ENCODE measurements around the gene SDR39U1.

DNA sequence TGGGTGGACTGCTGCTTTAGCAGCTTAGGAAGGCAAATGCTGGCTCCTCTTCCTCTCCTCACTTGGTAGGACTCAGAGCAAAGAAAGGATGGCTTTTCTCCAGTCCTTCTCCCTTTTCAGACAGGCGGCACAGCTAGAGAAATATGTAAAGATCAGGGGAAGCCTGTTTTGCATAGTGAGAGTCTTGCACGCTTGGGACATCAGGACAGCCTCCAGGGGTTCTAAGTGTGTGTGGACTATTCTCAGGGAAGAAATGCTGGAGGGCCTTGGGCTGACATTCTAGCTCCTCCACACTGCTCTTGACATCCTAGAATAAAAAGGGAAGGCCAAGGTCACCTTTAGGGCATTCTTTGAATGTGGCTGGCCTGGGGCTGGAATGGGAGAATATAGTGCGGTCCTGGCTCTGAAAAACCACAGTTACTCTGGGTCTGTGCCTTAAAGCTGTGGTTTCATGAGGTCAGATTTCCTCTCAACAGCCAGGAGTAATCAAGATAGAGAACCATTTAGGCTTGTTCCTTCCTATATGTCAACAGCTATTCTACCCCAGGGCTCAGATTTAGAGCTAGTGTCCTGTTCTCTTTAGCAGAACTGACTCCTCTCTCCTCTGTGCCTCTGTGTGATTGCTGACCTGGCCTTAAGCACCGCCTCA lies 41.2 kb upstream of the SDR39U1 start:
- TF ChIP-seq, protein P1, sequence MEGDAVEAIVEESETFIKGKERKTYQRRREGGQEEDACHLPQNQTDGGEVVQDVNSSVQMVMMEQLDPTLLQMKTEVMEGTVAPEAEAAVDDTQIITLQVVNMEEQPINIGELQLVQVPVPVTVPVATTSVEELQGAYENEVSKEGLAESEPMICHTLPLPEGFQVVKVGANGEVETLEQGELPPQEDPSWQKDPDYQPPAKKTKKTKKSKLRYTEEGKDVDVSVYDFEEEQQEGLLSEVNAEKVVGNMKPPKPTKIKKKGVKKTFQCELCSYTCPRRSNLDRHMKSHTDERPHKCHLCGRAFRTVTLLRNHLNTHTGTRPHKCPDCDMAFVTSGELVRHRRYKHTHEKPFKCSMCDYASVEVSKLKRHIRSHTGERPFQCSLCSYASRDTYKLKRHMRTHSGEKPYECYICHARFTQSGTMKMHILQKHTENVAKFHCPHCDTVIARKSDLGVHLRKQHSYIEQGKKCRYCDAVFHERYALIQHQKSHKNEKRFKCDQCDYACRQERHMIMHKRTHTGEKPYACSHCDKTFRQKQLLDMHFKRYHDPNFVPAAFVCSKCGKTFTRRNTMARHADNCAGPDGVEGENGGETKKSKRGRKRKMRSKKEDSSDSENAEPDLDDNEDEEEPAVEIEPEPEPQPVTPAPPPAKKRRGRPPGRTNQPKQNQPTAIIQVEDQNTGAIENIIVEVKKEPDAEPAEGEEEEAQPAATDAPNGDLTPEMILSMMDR (IDR thresholded peaks at IDR 0.05; ENCODE audit: low read depth, low read length, poor library complexity, severe bottlenecking) = no peak
- no peak for TF ChIP-seq EZH2phosphoT487 (IDR thresholded peaks at IDR 0.05; ENCODE audit: borderline replicate concordance, low read length)
